HAP-1 (cell line): ENCODE data around the gene FADS1.

ENCODE experiments used
- DNase-seq, 2 experiments: peaks; one replicate each; pipeline ENCODE4 v3.0.0-alpha.2; 2016 to 2020; ENCODE audit warnings: low spot score in 2 of 2
- H3K27me3 ChIP-seq: fragments of 250-450 bp; sonication (Bioruptor Pico); 2 replicates; pipeline ENCODE4 v1.5.1; 2020; ENCODE audit warnings: low read depth, mild to moderate bottlenecking, moderate library complexity
- H3K36me3 ChIP-seq: fragments of 250-450 bp; sonication (Bioruptor Pico); replicated peaks from 2 replicates; pipeline ENCODE4 v1.5.1; 2020; ENCODE audit warnings: mild to moderate bottlenecking
- H3K4me1 ChIP-seq: fragments of 250-450 bp; sonication (Bioruptor Pico); 2 replicates; pipeline ENCODE4 v1.5.1; 2020; ENCODE audit warnings: mild to moderate bottlenecking
- H3K4me3 ChIP-seq: fragments of 250-450 bp; sonication (Bioruptor Pico); 2 replicates; pipeline ENCODE4 v1.5.1; 2020; ENCODE audit warnings: mild to moderate bottlenecking, moderate library complexity
- H3K9me3 ChIP-seq: fragments of 250-450 bp; sonication (Bioruptor Pico); 2 replicates; pipeline ENCODE4 v1.5.1; 2020; ENCODE audit warnings: mild to moderate bottlenecking, moderate library complexity
- in situ Hi-C: fragments of 300-500 bp; cut with MboI; formaldehyde crosslinking; loops from 3 replicates; pipeline ENCODE4 v1.14.3; 2020; ENCODE audit warnings: low sequenced_read_pairs, inconsistent platforms, mixed read lengths

The FADS1 gene

GRCh38 chr11:61837411-61838005 lies 20.7 kb upstream of the FADS1 start:
- Histone ChIP-seq H3K4me1 (peaks cover 4% of the 10 kb centered on the region), H3K27me3 (no peaks in the 10 kb centered on the region), H3K4me3 (no peak overlapping the region), H3K9me3 (no peaks in the 10 kb centered on the region), H3K36me3 (peaks cover 64% of the 10 kb centered on the region)
- in situ Hi-C loops, result no loop called here
- DNase-seq, result no peak

DNA sequence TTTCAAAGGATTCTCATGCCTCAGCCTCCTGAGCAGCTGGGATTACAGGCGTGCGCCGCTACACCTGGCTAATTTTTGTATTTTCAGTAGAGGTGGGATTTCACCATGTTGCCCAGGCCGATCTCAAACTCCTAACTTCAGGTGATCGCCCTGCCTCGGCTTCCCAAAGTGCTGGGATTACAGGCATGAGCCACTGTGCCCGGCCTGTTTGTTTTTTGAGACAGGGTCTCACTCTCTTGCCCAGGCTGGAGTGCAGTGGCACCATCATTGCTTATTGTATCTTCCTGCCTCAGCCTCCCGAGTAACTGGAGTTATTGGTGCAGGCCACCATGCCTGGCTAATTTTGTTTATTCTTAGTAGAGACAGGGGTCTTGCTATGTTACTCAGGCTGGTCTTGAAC lies 19.4 kb upstream of the FADS1 start:
- in situ Hi-C loops, result no loop called here
- Histone ChIP-seq H3K4me1 (peaks cover 4% of the 10 kb centered on the region), H3K36me3 (peaks cover 51% of the 10 kb centered on the region), H3K27me3 (no peaks in the 10 kb centered on the region), H3K9me3 (no peaks in the 10 kb centered on the region), H3K4me3 (no peak overlapping the region)
- no peak for DNase-seq

DNA sequence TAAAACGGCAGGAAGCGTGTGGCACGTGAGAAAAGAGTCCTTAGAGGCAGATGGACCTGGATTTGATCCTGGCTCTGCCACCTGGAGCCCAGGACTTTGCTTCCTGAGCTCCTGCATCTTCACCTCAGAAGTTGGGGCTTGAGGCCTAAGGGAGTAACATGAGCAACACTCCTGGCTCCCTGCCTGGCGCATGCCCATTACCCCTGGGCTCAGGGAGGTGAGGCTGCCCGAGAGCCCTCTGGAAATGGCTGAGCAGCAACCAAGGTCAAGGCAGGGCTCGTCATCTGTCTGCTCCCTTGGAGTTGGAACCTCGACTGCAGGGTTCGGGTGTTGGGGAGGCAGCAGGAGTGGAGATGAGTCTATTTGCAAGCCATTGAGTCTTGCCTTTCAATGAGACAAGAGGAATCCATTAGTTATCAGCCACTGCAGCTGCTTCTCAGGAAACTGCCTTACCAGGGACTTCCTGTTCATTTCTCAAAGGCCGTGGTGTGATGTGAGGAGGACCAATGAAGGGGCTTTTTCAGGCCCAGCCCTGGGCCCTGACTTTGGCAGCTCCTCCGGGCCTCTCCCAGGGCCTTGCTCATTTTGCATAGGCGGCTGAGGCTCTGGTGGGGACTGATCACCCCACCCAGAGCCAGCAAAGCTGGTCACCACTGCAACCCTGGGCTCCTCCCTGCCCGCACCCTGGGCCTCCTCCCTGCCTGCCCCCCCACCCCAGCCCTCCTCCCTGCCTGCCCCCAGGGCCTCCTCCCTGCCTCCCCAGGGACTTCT lies 17.7 kb upstream of the FADS1 start:
- in situ Hi-C loops, result no loop called here
- H3K9me3 ChIP-seq, result no peaks in the 10 kb centered on the region
- DNase-seq, result peak in 1 of 2 experiments; percentile 57
- H3K4me3 ChIP-seq, result no peak overlapping the region
- no peaks in the 10 kb centered on the region for H3K27me3 ChIP-seq
- H3K4me1 ChIP-seq, result peaks cover 15% of the 10 kb centered on the region
- peaks cover 36% of the 10 kb centered on the region for H3K36me3 ChIP-seq

GRCh38 chr11:61833926-61834277 lies 17.1 kb upstream of the FADS1 start:
- DNase-seq, result no peak
- Histone ChIP-seq H3K36me3 (peaks cover 31% of the 10 kb centered on the region), H3K4me3 (no peak overlapping the region), H3K4me1 (peaks cover 15% of the 10 kb centered on the region), H3K9me3 (no peaks in the 10 kb centered on the region), H3K27me3 (no peaks in the 10 kb centered on the region)
- in situ Hi-C loops, result no loop called here

DNA sequence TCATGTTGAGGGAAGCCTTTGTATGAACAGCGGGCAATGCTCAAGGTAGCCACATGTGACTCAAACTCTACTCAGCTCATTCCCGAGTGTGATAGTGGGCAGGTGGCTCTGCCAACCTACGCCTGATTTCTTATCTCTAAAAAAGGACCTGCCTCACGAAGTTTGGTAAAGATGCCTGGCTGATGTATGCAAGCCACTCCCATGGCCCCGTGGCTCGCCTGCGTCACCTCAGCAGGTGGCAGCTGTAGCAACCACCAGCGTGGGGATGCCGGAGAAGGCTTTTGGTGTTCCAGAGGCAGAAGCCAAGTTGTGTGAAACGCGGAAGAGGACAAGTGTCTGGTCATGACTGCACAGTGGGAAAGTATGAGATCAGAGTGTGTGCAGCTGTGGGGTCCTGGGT lies 16.7 kb upstream of the FADS1 start:
- in situ Hi-C loops, result no loop called here
- Histone ChIP-seq H3K36me3 (peaks cover 27% of the 10 kb centered on the region), H3K9me3 (no peaks in the 10 kb centered on the region), H3K4me3 (no peak overlapping the region), H3K4me1 (peaks cover 15% of the 10 kb centered on the region), H3K27me3 (no peaks in the 10 kb centered on the region)
- no peak for DNase-seq

- H3K9me3 ChIP-seq, result no peaks in the 10 kb centered on the region
- H3K4me1 ChIP-seq, result peaks cover 15% of the 10 kb centered on the region
- H3K4me3 ChIP-seq, result no peak overlapping the region
- in situ Hi-C loops, result no loop called here
- no peak for DNase-seq
- H3K27me3 ChIP-seq, result no peaks in the 10 kb centered on the region
- peaks cover 24% of the 10 kb centered on the region for H3K36me3 ChIP-seq
These were observed 16.0 kb upstream of the FADS1 start for GRCh38 chr11:61832754-61833153.

- Histone ChIP-seq H3K9me3 (no peaks in the 10 kb centered on the region), H3K27me3 (no peaks in the 10 kb centered on the region), H3K36me3 (peaks cover 19% of the 10 kb centered on the region), H3K4me3 (no peak overlapping the region), H3K4me1 (peaks cover 16% of the 10 kb centered on the region)
- in situ Hi-C loops, result no loop called here
- DNase-seq, result no peak
These were observed 15.4 kb upstream of the FADS1 start for GRCh38 chr11:61832207-61832606.

DNA sequence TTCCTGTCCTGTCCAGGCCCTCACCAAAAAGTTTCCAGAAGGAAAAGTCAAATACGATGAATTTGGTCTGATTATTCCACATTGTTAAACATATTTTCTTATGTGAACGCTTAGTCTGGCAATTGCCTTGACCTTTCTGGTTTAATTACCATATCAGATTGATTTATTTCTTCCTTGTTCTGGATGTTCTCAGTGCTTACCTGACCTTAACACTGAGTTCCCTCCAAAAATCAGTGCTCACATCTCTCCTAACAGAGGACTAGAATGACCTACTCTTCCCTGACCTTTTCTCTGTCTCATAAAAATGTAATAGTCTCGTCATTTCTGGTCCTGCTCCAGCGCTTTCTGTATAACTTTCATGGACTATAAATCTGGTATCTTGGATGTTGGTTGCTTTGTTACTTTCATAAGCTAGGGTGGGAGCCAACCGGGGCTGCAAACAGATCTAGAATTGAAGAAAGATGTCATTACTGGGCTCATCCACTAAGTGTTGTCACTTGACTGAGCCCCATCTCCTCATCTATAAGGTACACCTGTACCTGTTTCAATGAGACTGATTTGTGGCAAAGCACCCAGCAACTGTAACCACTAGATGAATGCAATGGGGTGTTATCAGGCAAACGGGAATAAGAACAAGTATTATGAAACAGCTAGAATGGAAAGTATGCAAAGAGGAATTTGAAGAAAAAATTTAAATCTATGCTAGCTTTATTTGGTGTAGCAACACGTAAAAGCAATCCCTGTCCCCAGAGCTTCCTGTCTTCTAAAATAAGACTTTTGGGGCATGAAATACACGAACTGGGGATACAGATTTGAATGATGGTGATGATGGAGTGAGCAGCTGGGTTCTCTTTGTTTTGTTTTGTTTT lies 13.7 kb upstream of the FADS1 start:
- peak overlapping the region; percentile 74 for H3K4me3 ChIP-seq
- no peak for DNase-seq
- peaks cover 14% of the 10 kb centered on the region; the same call in 1 of the 2 replicates for H3K36me3 ChIP-seq
- peaks cover 21% of the 10 kb centered on the region for H3K4me1 ChIP-seq
- in situ Hi-C loops, result no loop called here
- H3K9me3 ChIP-seq, result no peaks in the 10 kb centered on the region
- no peaks in the 10 kb centered on the region for H3K27me3 ChIP-seq

DNA sequence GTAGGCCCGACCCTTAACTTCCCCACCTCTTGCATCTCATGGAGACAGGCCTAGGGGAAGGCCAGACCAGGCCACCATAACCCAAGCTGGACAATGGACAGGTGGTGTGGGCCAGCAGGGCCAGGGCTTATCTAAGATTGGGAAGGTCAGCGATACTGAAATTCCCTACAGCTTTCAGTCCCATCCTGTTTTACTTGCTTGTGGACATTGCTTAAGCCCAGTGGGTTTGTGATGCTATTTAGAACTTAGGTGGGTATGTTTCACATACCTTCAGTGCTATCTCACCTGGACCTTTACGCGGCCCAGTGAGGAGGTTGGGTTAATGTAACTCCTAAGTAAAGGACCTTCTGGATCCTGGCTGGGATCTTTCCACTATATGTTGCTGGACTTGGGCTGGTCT lies 13.0 kb upstream of the FADS1 start:
- H3K4me1 ChIP-seq, result peaks cover 21% of the 10 kb centered on the region
- peaks cover 14% of the 10 kb centered on the region; the same call in 1 of the 2 replicates for H3K36me3 ChIP-seq
- in situ Hi-C loops, result no loop called here
- peak overlapping the region; percentile 74 for H3K4me3 ChIP-seq
- H3K27me3 ChIP-seq, result no peaks in the 10 kb centered on the region
- no peak for DNase-seq
- no peaks in the 10 kb centered on the region for H3K9me3 ChIP-seq

GRCh38 chr11:61828629-61829407 lies 12.0 kb upstream of the FADS1 start:
- peaks cover 17% of the 10 kb centered on the region for H3K4me1 ChIP-seq
- no peaks in the 10 kb centered on the region for H3K27me3 ChIP-seq
- in situ Hi-C loops, result no loop called here
- peaks cover 10% of the 10 kb centered on the region; the same call in 1 of the 2 replicates for H3K36me3 ChIP-seq
- H3K9me3 ChIP-seq, result no peaks in the 10 kb centered on the region
- DNase-seq, result peak; percentile 37 to 64
- H3K4me3 ChIP-seq, result peak overlapping the region; percentile 74

DNA sequence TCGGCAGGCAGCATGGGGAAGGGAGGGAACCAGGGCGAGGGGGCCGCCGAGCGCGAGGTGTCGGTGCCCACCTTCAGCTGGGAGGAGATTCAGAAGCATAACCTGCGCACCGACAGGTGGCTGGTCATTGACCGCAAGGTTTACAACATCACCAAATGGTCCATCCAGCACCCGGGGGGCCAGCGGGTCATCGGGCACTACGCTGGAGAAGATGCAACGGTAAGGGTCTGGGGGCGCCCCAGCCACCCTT lies 11.5 kb upstream of the FADS1 start:
- DNase-seq, result no peak
- H3K4me3 ChIP-seq, result peak overlapping the region; percentile 74
- peaks cover 6% of the 10 kb centered on the region; the same call in 1 of the 2 replicates for H3K36me3 ChIP-seq
- no peaks in the 10 kb centered on the region for H3K9me3 ChIP-seq
- H3K27me3 ChIP-seq, result no peaks in the 10 kb centered on the region
- peaks cover 17% of the 10 kb centered on the region for H3K4me1 ChIP-seq
- in situ Hi-C loops, result no loop called here

- peak; percentile 94 to 98 for DNase-seq
- Histone ChIP-seq H3K4me1 (peaks cover 17% of the 10 kb centered on the region), H3K27me3 (no peaks in the 10 kb centered on the region), H3K36me3 (peaks cover 6% of the 10 kb centered on the region; the same call in 1 of the 2 replicates), H3K4me3 (peak within 1 kb of the TSS; percentile 74), H3K9me3 (no peaks in the 10 kb centered on the region)
- in situ Hi-C loops, result no loop called here
These were observed 11.0 kb upstream of the FADS1 start, which contains the start of gene FADS2 for GRCh38 chr11:61827571-61828378. TSS of gene FADS2 (plus strand) at chr11:61828300. CDS start at chr11:61828391, 91 bp downstream.
